H9 (cell line): ENCODE measurements around the gene DEK. TPM values are rescaled to one million over a fixed set of nuclear protein-coding genes. Genes with fewer than 3 reads are reported as not detected.
A peak's percentile ranks its signal among the peaks of the same experiment; 100 is the strongest.

ENCODE experiments used
- DNase-seq: peaks from one replicate; pipeline ENCODE4 v3.0.0-alpha.2; 2017
- H2AFZ ChIP-seq: one replicate; pipeline ENCODE4 v1.6.1; 2013; ENCODE audit warnings: mild to moderate bottlenecking, low read length, control low read depth, moderate library complexity
- H2AK5ac ChIP-seq: 2 replicates; pipeline ENCODE4 v1.6.1; 2013; ENCODE audit warnings: low read length, control low read depth, mixed read lengths; ENCODE audit not compliant: insufficient read length
- H2BK120ac ChIP-seq: one replicate; pipeline ENCODE4 v1.6.1; 2013; ENCODE audit warnings: low read depth, mild to moderate bottlenecking, low read length, control low read depth, inconsistent platforms; ENCODE audit not compliant: poor library complexity, severe bottlenecking
- H2BK12ac ChIP-seq: 2 replicates; pipeline ENCODE4 v1.6.1; 2013; ENCODE audit warnings: low read length, control low read depth, mixed read lengths, low read depth; ENCODE audit not compliant: insufficient read length
- H2BK15ac ChIP-seq: 2 replicates; pipeline ENCODE4 v1.6.1; 2013; ENCODE audit warnings: low read depth, low read length, control low read depth
- H2BK20ac ChIP-seq: one replicate; pipeline ENCODE4 v1.6.1; 2013; ENCODE audit warnings: low read depth, mild to moderate bottlenecking, low read length, control low read depth, inconsistent platforms; ENCODE audit not compliant: poor library complexity, severe bottlenecking
- H2BK5ac ChIP-seq: 2 replicates; pipeline ENCODE4 v1.6.1; 2013; ENCODE audit warnings: low read length, control low read depth, mixed read lengths; ENCODE audit not compliant: insufficient read length
- H3K14ac ChIP-seq: 2 replicates; pipeline ENCODE4 v1.6.1; 2013; ENCODE audit warnings: low read length, control low read depth; ENCODE audit not compliant: insufficient read depth
- H3K18ac ChIP-seq: 2 replicates; pipeline ENCODE4 v1.6.1; 2013; ENCODE audit warnings: low read depth, mild to moderate bottlenecking, mixed read lengths, low read length, control low read depth; ENCODE audit not compliant: insufficient read length
- H3K23ac ChIP-seq: 2 replicates; pipeline ENCODE4 v1.6.1; 2013; ENCODE audit warnings: low read length, control low read depth, mixed read lengths, low read depth; ENCODE audit not compliant: insufficient read length
- H3K23me2 ChIP-seq: 2 replicates; pipeline ENCODE4 v1.6.1; 2013; ENCODE audit warnings: low read depth, mild to moderate bottlenecking, mixed read lengths, low read length, control low read depth; ENCODE audit not compliant: insufficient read length, poor library complexity, severe bottlenecking
- H3K27ac ChIP-seq: 2 replicates; pipeline ENCODE4 v1.5.1; 2013; ENCODE audit warnings: low read length, control low read depth, mixed read lengths, low read depth; ENCODE audit not compliant: insufficient read length
- H3K27me3 ChIP-seq: 2 replicates; pipeline ENCODE4 v1.6.1; 2013; ENCODE audit warnings: low read length, control low read depth, inconsistent platforms; ENCODE audit not compliant: insufficient read depth
- H3K4ac ChIP-seq: 2 replicates; pipeline ENCODE4 v1.6.1; 2013; ENCODE audit warnings: low read depth, mild to moderate bottlenecking, control low read depth, inconsistent platforms, low read length, moderate library complexity
- H3K4me1 ChIP-seq: 2 replicates; pipeline ENCODE4 v1.6.1; 2013; ENCODE audit warnings: low read length, control low read depth, inconsistent platforms; ENCODE audit not compliant: insufficient read depth
- H3K4me2 ChIP-seq: 2 replicates; pipeline ENCODE4 v1.6.1; 2013; ENCODE audit warnings: low read length, control low read depth, mixed read lengths; ENCODE audit not compliant: insufficient read length, insufficient read depth
- H3K56ac ChIP-seq: 2 replicates; pipeline ENCODE4 v1.6.1; 2013; ENCODE audit warnings: low read depth, mild to moderate bottlenecking, mixed read lengths, low read length, control low read depth; ENCODE audit not compliant: insufficient read length
- H3K79me1 ChIP-seq: 2 replicates; pipeline ENCODE4 v1.6.1; 2013; ENCODE audit warnings: low read depth, mild to moderate bottlenecking, moderate library complexity, low read length, control low read depth, inconsistent platforms; ENCODE audit not compliant: insufficient read depth, poor library complexity, severe bottlenecking
- H3K79me2 ChIP-seq: 2 replicates; pipeline ENCODE4 v1.6.1; 2013; ENCODE audit warnings: low read length, control low read depth, inconsistent platforms; ENCODE audit not compliant: insufficient read depth
- H3K9ac ChIP-seq: 2 replicates; pipeline ENCODE4 v1.6.1; 2013; ENCODE audit warnings: low read length, control low read depth, mixed read lengths; ENCODE audit not compliant: insufficient read length; ENCODE audit errors: extremely low read depth
- H3K9me3 ChIP-seq: one replicate; pipeline ENCODE4 v1.6.1; 2013; ENCODE audit warnings: low read depth, low read length, inconsistent platforms; ENCODE audit not compliant: control insufficient read depth
- H3T11ph ChIP-seq: one replicate; pipeline ENCODE4 v1.6.1; 2013; ENCODE audit warnings: mild to moderate bottlenecking, low read length, control low read depth, inconsistent platforms
- H4K20me1 ChIP-seq: one replicate; pipeline ENCODE4 v1.6.1; 2013; ENCODE audit not compliant: control insufficient read depth, insufficient read length, insufficient read depth
- H4K5ac ChIP-seq: 2 replicates; pipeline ENCODE4 v1.6.1; 2013; ENCODE audit warnings: low read depth, mild to moderate bottlenecking, mixed read lengths, low read length, control low read depth; ENCODE audit not compliant: insufficient read length
- H4K8ac ChIP-seq: replicated peaks from 2 replicates; pipeline ENCODE4 v1.6.1; 2013; ENCODE audit warnings: low read length, control low read depth, mixed read lengths, low read depth; ENCODE audit not compliant: insufficient read length
- H4K91ac ChIP-seq: 2 replicates; pipeline ENCODE4 v1.6.1; 2013; ENCODE audit warnings: low read depth, mild to moderate bottlenecking, moderate library complexity, mixed read lengths, low read length, control low read depth; ENCODE audit not compliant: insufficient read length
- H3K27ac Mint-ChIP-seq, 3 experiments: 2 replicates in 2 of 3; 3 replicates in 1 of 3; pipeline ENCODE4 v1.8.0; 2020 to 2021; ENCODE audit warnings: mixed read lengths in 3 of 3, mild to moderate bottlenecking in 1 of 3, moderate library complexity in 1 of 3
- H3K27me3 Mint-ChIP-seq: 2 replicates; pipeline ENCODE4 v1.8.0; 2021; ENCODE audit warnings: low read depth, mild to moderate bottlenecking, moderate library complexity, mixed read lengths
- H3K36me3 Mint-ChIP-seq, 3 experiments: 2 replicates in 2 of 3; 3 replicates in 1 of 3; pipeline ENCODE4 v1.8.0; 2020 to 2021; ENCODE audit warnings: low read depth in 3 of 3, mixed read lengths in 3 of 3; ENCODE audit not compliant: insufficient read depth in 1 of 3
- H3K4me1 Mint-ChIP-seq, 2 experiments: 2 replicates each; pipeline ENCODE4 v1.8.0; 2020; ENCODE audit warnings: mixed read lengths in 2 of 2
- H3K4me3 Mint-ChIP-seq, 2 experiments: 2 replicates in 1 of 2; 3 replicates in 1 of 2; pipeline ENCODE4 v1.8.0; 2020 to 2021; ENCODE audit warnings: mild to moderate bottlenecking in 2 of 2, mixed read lengths in 2 of 2, moderate library complexity in 1 of 2
- H3K9me3 Mint-ChIP-seq, 2 experiments: 2 replicates in 1 of 2; 3 replicates in 1 of 2; pipeline ENCODE4 v1.8.0; 2020; ENCODE audit warnings: mild to moderate bottlenecking in 2 of 2, mixed read lengths in 2 of 2, moderate library complexity in 1 of 2
- WGBS: extraction: QIAGEN DNeasy Blood & Tissue Kit; methylation state at CpG from one replicate; pipeline ENCODE4 v1.1.7; 2013; ENCODE audit warnings: missing lambda C conversion rate, low lambda C conversion rate, mixed read lengths; ENCODE audit not compliant: insufficient read length; ENCODE audit errors: extremely low coverage; 5-methylcytosine and 5-hydroxymethylcytosine counted together
- total RNA-seq: library from RNA; stranded (reverse); gene quantifications from 2 replicates; pipeline ENCODE4 v1.2.1, GENCODE V29; 2021
- TF ChIP-seq, protein P1 (sequence below): fragments of 200-600 bp; sonication (generic); conservative IDR thresholded peaks from 3 replicates; pipeline ENCODE4 v1.8.0; 2021; ENCODE audit warnings: antibody characterized with exemption, mild to moderate bottlenecking

DEK gene
- total RNA-seq, 1 experiment from 2014 or later, result 217 TPM

DNA sequence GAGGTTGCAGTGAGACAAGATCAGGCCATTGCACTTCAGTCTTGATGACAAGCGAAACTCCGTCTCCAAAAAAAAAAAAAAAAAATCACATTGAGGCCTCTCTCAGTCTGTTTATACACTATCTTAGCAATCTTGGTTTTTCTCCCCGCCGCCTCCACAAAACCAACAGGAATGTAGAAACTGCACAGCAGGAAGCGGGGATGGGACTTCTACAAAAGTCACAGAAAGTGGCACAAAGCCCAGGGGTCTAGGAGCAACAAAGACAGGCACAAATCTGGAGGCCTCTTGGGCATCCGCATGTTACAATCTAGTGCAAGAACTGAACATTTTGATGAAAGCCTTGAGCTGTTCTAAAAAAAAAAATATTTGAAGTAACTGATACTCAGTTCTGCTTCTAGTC lies 60.5 kb downstream of the DEK start:
- Histone ChIP-seq H2BK15ac (no peak overlapping the region), H2BK20ac (no peak overlapping the region), H3K79me1 (no peaks in the 10 kb centered on the region), H3K4me2 (no peak overlapping the region), H3K79me2 (no peaks in the 10 kb centered on the region), H3K4ac (no peak overlapping the region), H4K5ac (no peak overlapping the region), H3K9me3 (no peaks in the 10 kb centered on the region), H3K23me2 (no peaks in the 10 kb centered on the region), H3K9ac (no peak overlapping the region), H3K14ac (no peak overlapping the region), H2BK12ac (no peak overlapping the region), H3K23ac (no peak overlapping the region), H2BK5ac (no peak overlapping the region), H3K27ac (no peak overlapping the region), H3K56ac (no peak overlapping the region), H4K20me1 (no peaks in the 10 kb centered on the region), H4K91ac (no peak overlapping the region), H2AK5ac (no peak overlapping the region), H3K18ac (no peak overlapping the region), H4K8ac (no peak overlapping the region), H3K27me3 (no peaks in the 10 kb centered on the region), H2AFZ (no peak overlapping the region), H2BK120ac (no peak overlapping the region), H3T11ph (no peak overlapping the region), H3K4me1 (peaks cover 2% of the 10 kb centered on the region; the same call in 1 of the 2 replicates)
- peak overlapping the region in 1 of 3 experiments; percentile 75; a peak in 1 of 7 replicates for H3K27ac Mint-ChIP-seq
- no peaks in the 10 kb centered on the region for H3K27me3 Mint-ChIP-seq
- WGBS, result no CpG with 5 or more reads among the region's 6 CpGs
- DNase-seq, result no peak
- H3K4me3 Mint-ChIP-seq, result no peak overlapping the region
- H3K9me3 Mint-ChIP-seq, result no peaks in the 10 kb centered on the region
- TF ChIP-seq, protein P1, sequence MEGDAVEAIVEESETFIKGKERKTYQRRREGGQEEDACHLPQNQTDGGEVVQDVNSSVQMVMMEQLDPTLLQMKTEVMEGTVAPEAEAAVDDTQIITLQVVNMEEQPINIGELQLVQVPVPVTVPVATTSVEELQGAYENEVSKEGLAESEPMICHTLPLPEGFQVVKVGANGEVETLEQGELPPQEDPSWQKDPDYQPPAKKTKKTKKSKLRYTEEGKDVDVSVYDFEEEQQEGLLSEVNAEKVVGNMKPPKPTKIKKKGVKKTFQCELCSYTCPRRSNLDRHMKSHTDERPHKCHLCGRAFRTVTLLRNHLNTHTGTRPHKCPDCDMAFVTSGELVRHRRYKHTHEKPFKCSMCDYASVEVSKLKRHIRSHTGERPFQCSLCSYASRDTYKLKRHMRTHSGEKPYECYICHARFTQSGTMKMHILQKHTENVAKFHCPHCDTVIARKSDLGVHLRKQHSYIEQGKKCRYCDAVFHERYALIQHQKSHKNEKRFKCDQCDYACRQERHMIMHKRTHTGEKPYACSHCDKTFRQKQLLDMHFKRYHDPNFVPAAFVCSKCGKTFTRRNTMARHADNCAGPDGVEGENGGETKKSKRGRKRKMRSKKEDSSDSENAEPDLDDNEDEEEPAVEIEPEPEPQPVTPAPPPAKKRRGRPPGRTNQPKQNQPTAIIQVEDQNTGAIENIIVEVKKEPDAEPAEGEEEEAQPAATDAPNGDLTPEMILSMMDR, result no peak
- peaks cover 4 to 7% of the 10 kb centered on the region in 2 experiments for H3K4me1 Mint-ChIP-seq
- H3K36me3 Mint-ChIP-seq, result peaks cover 0 to 5% (median 0%) of the 10 kb centered on the region in 3 experiments; a peak in 1 of 7 replicates
